GM12878 (cell line): ENCODE data around the gene SAMD4A. TPM values are rescaled to one million over a fixed set of nuclear protein-coding genes. Genes with fewer than 3 reads are reported as not detected.

Experiments used
- ATAC-seq: fragments of 200-7000 bp; cut with Tn5 transposase; 3 replicates; pipeline ENCODE4 v1.9.1; 2020; ENCODE audit warnings: mild to moderate bottlenecking, moderate library complexity
- BruUV-seq: library from RNA; stranded (reverse); fragments of 400-500 nt; replicated peaks from 2 replicates; lab custom pipeline; 2021; lab: Mats Ljungman, UMichigan
- CTCF ChIA-PET: fragments of 300-600 bp; sonication (Branson Sonifier 250); formaldehyde crosslinking; extraction: SDS; loops from one replicate; lab custom pipeline; 2021; ENCODE audit warnings: inconsistent platforms; lab: Yijun Ruan, JAX
- POLR2A ChIA-PET: fragments of 350-600 bp; formaldehyde crosslinking; extraction: SDS; loops from one replicate; lab custom pipeline; 2021; ENCODE audit warnings: inconsistent platforms; lab: Charles Lee
- RAD21 ChIA-PET: fragments of 300-600 bp; sonication (Branson Sonifier 250); formaldehyde crosslinking; loops from one replicate; lab custom pipeline; 2023; ENCODE audit warnings: antibody characterized with exemption; ENCODE audit not compliant: unreplicated experiment; lab: Charles Lee
- SMC1A ChIA-PET: fragments of 300-600 bp; sonication (Branson Sonifier 250); formaldehyde crosslinking; loops from one replicate; lab custom pipeline; 2023; ENCODE audit not compliant: unreplicated experiment, uncharacterized antibody; lab: Charles Lee
- DNase-seq: peaks from one replicate; pipeline ENCODE4 v3.0.0-alpha.2; 2011; ENCODE audit warnings: low read depth, low spot score
- FAIRE-seq: peaks from 3 replicates; lab custom pipeline; 2011; peaks lifted over from hg19 to GRCh38; lab: Jason Lieb, UNC
- H2AFZ ChIP-seq: 2 replicates; pipeline ENCODE4 v1.6.0; 2011; ENCODE audit warnings: low read depth, low read length, control low read depth; ENCODE audit not compliant: control insufficient read depth
- H3K27ac ChIP-seq: 2 replicates; pipeline ENCODE4 v1.5.1; 2011; ENCODE audit warnings: control low read depth; ENCODE audit not compliant: control insufficient read depth, insufficient read depth
- H3K27me3 ChIP-seq, 2 experiments: replicated peaks in 1 of 2; 2 replicates each; pipeline versions ENCODE4 v1.6.0 to v1.6.1; 2011; ENCODE audit warnings: low read length in 1 of 2; ENCODE audit not compliant: control insufficient read depth in 2 of 2, insufficient read depth in 2 of 2
- H3K36me3 ChIP-seq, 2 experiments: 2 replicates each; pipeline ENCODE4 v1.5.1; 2011; ENCODE audit warnings: low read length in 1 of 2; ENCODE audit not compliant: control insufficient read depth in 2 of 2, insufficient read depth in 2 of 2
- H3K4me1 ChIP-seq: 2 replicates; pipeline ENCODE4 v1.6.1; 2011; ENCODE audit warnings: mild to moderate bottlenecking, low read length, moderate library complexity, mixed read lengths; ENCODE audit not compliant: control insufficient read depth, insufficient read depth
- H3K4me2 ChIP-seq: 2 replicates; pipeline ENCODE4 v1.6.0; 2011; ENCODE audit warnings: control low read depth; ENCODE audit not compliant: control insufficient read depth, insufficient read depth
- H3K4me3 ChIP-seq: fragments of 200-600 bp; sonication (generic); 2 replicates; pipeline ENCODE4 v1.5.1; 2016
- H3K79me2 ChIP-seq: 2 replicates; pipeline ENCODE4 v1.6.0; 2011; ENCODE audit warnings: low read length; ENCODE audit not compliant: control insufficient read depth, insufficient read depth
- H3K9ac ChIP-seq: 2 replicates; pipeline ENCODE4 v1.8.0; 2011; ENCODE audit warnings: low read length, control low read depth, mixed read lengths; ENCODE audit not compliant: control insufficient read depth, insufficient read depth
- H3K9me3 ChIP-seq: replicated peaks from 3 replicates; pipeline ENCODE4 v1.5.1; 2011; ENCODE audit warnings: mild to moderate bottlenecking, low read length; ENCODE audit not compliant: control insufficient read depth, insufficient read depth
- H4K20me1 ChIP-seq: 2 replicates; pipeline ENCODE4 v1.6.0; 2011; ENCODE audit not compliant: control insufficient read depth, insufficient read depth
- BMI1 ChIP-seq: fragments of 450-650 bp; IDR thresholded peaks from 2 replicates; pipeline ENCODE4 v1.6.1; 2016; ENCODE audit warnings: mild to moderate bottlenecking, moderate library complexity, borderline replicate concordance
- CBX3 ChIP-seq: fragments of 200-600 bp; sonication (generic); IDR thresholded peaks from 2 replicates; pipeline ENCODE4 v1.6.1; 2016; ENCODE audit warnings: low read depth, borderline replicate concordance
- EZH2 ChIP-seq: IDR thresholded peaks from 2 replicates; pipeline ENCODE4 v1.6.1; 2012; ENCODE audit warnings: low read depth, mild to moderate bottlenecking, control low read depth, inconsistent platforms, low read length, borderline replicate concordance; ENCODE audit not compliant: control insufficient read depth
- NFIC ChIP-seq: IDR thresholded peaks from 2 replicates; pipeline ENCODE4 v1.6.1; 2012; ENCODE audit warnings: low read depth, mild to moderate bottlenecking, inconsistent platforms, low read length, moderate library complexity
- NRF1 ChIP-seq: conservative IDR thresholded peaks from 2 replicates; pipeline ENCODE4 v1.6.1; 2011; ENCODE audit warnings: mild to moderate bottlenecking, low read depth, low read length, improper control_type of control experiment
- RUNX3 ChIP-seq: IDR thresholded peaks from 2 replicates; pipeline ENCODE4 v1.6.1; 2012; ENCODE audit warnings: low read length, inconsistent platforms
- ZBTB33 ChIP-seq: fragments of 450-650 bp; IDR thresholded peaks from 2 replicates; pipeline ENCODE4 v1.6.1; 2017; ENCODE audit warnings: mild to moderate bottlenecking
- ZNF384 ChIP-seq: IDR thresholded peaks from 2 replicates; pipeline ENCODE4 v1.6.1; 2012; ENCODE audit warnings: low read depth, mild to moderate bottlenecking, low read length, improper control_type of control experiment, borderline replicate concordance
- ZNF592 ChIP-seq: fragments of 450-650 bp; IDR thresholded peaks from 2 replicates; pipeline ENCODE4 v1.6.1; 2017; ENCODE audit warnings: mild to moderate bottlenecking, moderate library complexity
- WGBS: methylation state at CpG from one replicate; pipeline ENCODE4 v1.1.6; 2016; ENCODE audit warnings: low lambda C conversion rate; ENCODE audit not compliant: insufficient replicate concordance, insufficient coverage; ENCODE audit errors: missing lambda C conversion rate; 5-methylcytosine and 5-hydroxymethylcytosine counted together
- in situ Hi-C: fragments of 300-500 bp; cut with MboI; formaldehyde crosslinking; loops from 9 replicates; pipeline ENCODE4 v1.14.3; 2018; ENCODE audit warnings: mixed read lengths
- intact Hi-C: fragments of 100-400 bp; cut with micrococcal nuclease; formaldehyde crosslinking; loops from one replicate; pipeline ENCODE4 v1.14.2; 2022; ENCODE audit not compliant: unreplicated experiment
- polyA plus RNA-seq, 11 experiments: library from polyadenylated mRNA; depleted of rRNA in 4 of 11; unstranded in 6 of 11; stranded (reverse) in 5 of 11; fragments of >200 nt; fragmentation: Nextera tagmentation in 4 of 11; fragmentation: Illumina TruSeq in 1 of 11; extraction: Ambion mirVana in 4 of 11; extraction: Trizol in 1 of 11; gene quantifications; 1 replicate in 1 of 11; 2 replicates in 10 of 11; pipeline versions ENCODE4 v1.2.1 to v1.2.3, GENCODE V29; 2011 to 2016; ENCODE audit warnings: inconsistent platforms in 2 of 11, missing spikeins in 2 of 11, low read depth in 1 of 11
- total RNA-seq, 4 experiments: library from RNA; depleted of rRNA in 3 of 4; stranded (reverse); fragments of >200 nt in 3 of 4; fragmentation: Illumina TruSeq in 1 of 4; extraction: Trizol in 1 of 4; gene quantifications; 2 replicates each; pipeline versions ENCODE4 v1.2.1 to v1.2.3, GENCODE V29; 2013 to 2021
- TF ChIP-seq, protein P1 (sequence below): fragments of 450-650 bp; IDR thresholded peaks from 2 replicates; pipeline ENCODE4 v1.6.1; 2017; ENCODE audit warnings: antibody characterized with exemption, mild to moderate bottlenecking, moderate library complexity
- TF ChIP-seq, protein P2 (sequence below): fragments of 450-650 bp; IDR thresholded peaks from 2 replicates; pipeline ENCODE4 v1.6.1; 2017; ENCODE audit warnings: mild to moderate bottlenecking, moderate library complexity

SAMD4A gene
- total and polyA plus RNA-seq, 10 of the 15 experiments (the other 5 are each of a cell fraction or from before 2014, with no cell fraction given), result 0.05 to 0.56 (median 0.31) TPM

DNA sequence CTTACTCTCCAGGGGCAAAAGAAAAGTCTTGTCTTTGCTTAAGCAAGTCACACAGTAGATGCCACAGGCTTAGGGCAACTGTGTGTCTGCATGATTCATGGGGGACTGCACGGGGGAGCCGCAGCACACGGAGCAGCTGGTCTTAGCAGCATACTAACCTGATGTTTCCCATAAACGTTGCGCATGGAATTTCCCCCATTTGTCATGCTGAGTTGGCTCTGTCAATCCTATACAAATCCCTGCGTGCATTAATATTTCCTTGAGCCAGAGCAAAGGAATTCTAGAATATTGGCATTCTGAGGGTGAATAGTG, 71.2 kb downstream of the SAMD4A start:
- FAIRE-seq (no peak), ATAC-seq (no peak), DNase-seq (no peak)
- Histone ChIP-seq H4K20me1 (no peaks in the 10 kb centered on the region), H2AFZ (no peak overlapping the region), H3K9me3 (no peaks in the 10 kb centered on the region), H3K27ac (no peak overlapping the region), H3K4me1 (no peaks in the 10 kb centered on the region), H3K36me3 (no peaks in the 10 kb centered on the region), H3K4me3 (no peak overlapping the region), H3K27me3 (no peaks in the 10 kb centered on the region), H3K4me2 (no peak overlapping the region), H3K9ac (no peak overlapping the region), H3K79me2 (no peaks in the 10 kb centered on the region)
- intact Hi-C loops (no loop called here), in situ Hi-C loops (no loop called here)
- ChIA-PET SMC1A (interaction anchor here (1.2 kb wide), 1 partner anchor 79 kb away, joined by 3 read pairs; no protein-coding TSS in a partner anchor), POLR2A (no interaction called here), RAD21 (no interaction called here), CTCF (interaction anchor here (0.6 to 1.5 kb wide), 2 partner anchors 74 to 99 kb away, joined by 4 to 6 read pairs; no protein-coding TSS in a partner anchor)
- no TSS peak for BruUV-seq
- 76% methylated on average over 6 of the region's 6 CpGs for WGBS
- TF ChIP-seq, protein P1, sequence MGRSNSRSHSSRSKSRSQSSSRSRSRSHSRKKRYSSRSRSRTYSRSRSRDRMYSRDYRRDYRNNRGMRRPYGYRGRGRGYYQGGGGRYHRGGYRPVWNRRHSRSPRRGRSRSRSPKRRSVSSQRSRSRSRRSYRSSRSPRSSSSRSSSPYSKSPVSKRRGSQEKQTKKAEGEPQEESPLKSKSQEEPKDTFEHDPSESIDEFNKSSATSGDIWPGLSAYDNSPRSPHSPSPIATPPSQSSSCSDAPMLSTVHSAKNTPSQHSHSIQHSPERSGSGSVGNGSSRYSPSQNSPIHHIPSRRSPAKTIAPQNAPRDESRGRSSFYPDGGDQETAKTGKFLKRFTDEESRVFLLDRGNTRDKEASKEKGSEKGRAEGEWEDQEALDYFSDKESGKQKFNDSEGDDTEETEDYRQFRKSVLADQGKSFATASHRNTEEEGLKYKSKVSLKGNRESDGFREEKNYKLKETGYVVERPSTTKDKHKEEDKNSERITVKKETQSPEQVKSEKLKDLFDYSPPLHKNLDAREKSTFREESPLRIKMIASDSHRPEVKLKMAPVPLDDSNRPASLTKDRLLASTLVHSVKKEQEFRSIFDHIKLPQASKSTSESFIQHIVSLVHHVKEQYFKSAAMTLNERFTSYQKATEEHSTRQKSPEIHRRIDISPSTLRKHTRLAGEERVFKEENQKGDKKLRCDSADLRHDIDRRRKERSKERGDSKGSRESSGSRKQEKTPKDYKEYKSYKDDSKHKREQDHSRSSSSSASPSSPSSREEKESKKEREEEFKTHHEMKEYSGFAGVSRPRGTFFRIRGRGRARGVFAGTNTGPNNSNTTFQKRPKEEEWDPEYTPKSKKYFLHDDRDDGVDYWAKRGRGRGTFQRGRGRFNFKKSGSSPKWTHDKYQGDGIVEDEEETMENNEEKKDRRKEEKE, result no peak
- TF ChIP-seq NRF1 (no peak), RUNX3 (no peak), BMI1 (no peak), NFIC (no peak), ZNF592 (no peak), ZBTB33 (no peak), ZNF384 (no peak), EZH2 (no peak), CBX3 (no peak)
- TF ChIP-seq, protein P2, sequence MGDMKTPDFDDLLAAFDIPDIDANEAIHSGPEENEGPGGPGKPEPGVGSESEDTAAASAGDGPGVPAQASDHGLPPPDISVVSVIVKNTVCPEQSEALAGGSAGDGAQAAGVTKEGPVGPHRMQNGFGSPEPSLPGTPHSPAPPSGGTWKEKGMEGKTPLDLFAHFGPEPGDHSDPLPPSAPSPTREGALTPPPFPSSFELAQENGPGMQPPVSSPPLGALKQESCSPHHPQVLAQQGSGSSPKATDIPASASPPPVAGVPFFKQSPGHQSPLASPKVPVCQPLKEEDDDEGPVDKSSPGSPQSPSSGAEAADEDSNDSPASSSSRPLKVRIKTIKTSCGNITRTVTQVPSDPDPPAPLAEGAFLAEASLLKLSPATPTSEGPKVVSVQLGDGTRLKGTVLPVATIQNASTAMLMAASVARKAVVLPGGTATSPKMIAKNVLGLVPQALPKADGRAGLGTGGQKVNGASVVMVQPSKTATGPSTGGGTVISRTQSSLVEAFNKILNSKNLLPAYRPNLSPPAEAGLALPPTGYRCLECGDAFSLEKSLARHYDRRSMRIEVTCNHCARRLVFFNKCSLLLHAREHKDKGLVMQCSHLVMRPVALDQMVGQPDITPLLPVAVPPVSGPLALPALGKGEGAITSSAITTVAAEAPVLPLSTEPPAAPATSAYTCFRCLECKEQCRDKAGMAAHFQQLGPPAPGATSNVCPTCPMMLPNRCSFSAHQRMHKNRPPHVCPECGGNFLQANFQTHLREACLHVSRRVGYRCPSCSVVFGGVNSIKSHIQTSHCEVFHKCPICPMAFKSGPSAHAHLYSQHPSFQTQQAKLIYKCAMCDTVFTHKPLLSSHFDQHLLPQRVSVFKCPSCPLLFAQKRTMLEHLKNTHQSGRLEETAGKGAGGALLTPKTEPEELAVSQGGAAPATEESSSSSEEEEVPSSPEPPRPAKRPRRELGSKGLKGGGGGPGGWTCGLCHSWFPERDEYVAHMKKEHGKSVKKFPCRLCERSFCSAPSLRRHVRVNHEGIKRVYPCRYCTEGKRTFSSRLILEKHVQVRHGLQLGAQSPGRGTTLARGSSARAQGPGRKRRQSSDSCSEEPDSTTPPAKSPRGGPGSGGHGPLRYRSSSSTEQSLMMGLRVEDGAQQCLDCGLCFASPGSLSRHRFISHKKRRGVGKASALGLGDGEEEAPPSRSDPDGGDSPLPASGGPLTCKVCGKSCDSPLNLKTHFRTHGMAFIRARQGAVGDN, result no peak
